HEK293 (cell line): ENCODE measurements around the gene A2ML1.
A peak's percentile ranks its signal among the peaks of the same experiment; 100 is the strongest.
"Not testable (repeated sequence)": the region's sequence is repeated elsewhere in the genome, so short reads cannot be mapped to it uniquely, and the experiment has no call there.

ENCODE experiments used
- CTCF ChIA-PET: fragments of 350-600 bp; formaldehyde crosslinking; extraction: SDS; loops from one replicate; lab custom pipeline; 2021; ENCODE audit warnings: antibody characterized with exemption; lab: Yijun Ruan, JAX
- POLR2A ChIA-PET: fragments of 300-600 bp; formaldehyde crosslinking; extraction: SDS; loops from one replicate; lab custom pipeline; 2020; ENCODE audit warnings: antibody characterized with exemption, inconsistent platforms; lab: Yijun Ruan, JAX
- H3K27ac ChIP-seq: fragments of 200-500 bp; sonication (Bioruptor generic); 2 replicates; pipeline ENCODE4 v1.5.1; 2014; ENCODE audit warnings: low read depth, low read length, control low read depth, inconsistent platforms; ENCODE audit errors: extremely low read depth
- H3K36me3 ChIP-seq, 2 experiments: fragments of 200-500 bp in 1 of 2; sonication (Bioruptor generic) in 1 of 2; 1 replicate in 1 of 2; 2 replicates in 1 of 2; pipeline ENCODE4 v1.5.1; 2014 to 2017; ENCODE audit warnings: inconsistent platforms in 2 of 2, low read length in 2 of 2; ENCODE audit not compliant: control insufficient read depth in 2 of 2, insufficient read depth in 1 of 2
- H3K4me1 ChIP-seq: fragments of 200-500 bp; sonication (Bioruptor generic); 2 replicates; pipeline ENCODE4 v1.5.1; 2014; ENCODE audit warnings: mild to moderate bottlenecking, low read length, inconsistent platforms; ENCODE audit not compliant: control insufficient read depth, insufficient read depth
- H3K4me3 ChIP-seq: 2 replicates; pipeline ENCODE4 v1.5.1; 2011; ENCODE audit warnings: low read depth, mild to moderate bottlenecking, control low read depth, low read length, moderate library complexity
- H3K9me3 ChIP-seq: fragments of 200-500 bp; sonication (Bioruptor generic); 2 replicates; pipeline ENCODE4 v1.5.1; 2014; ENCODE audit warnings: low read depth, low read length, inconsistent platforms; ENCODE audit not compliant: control insufficient read depth, insufficient read depth
- PATZ1 ChIP-seq: fragments of 450-650 bp; formaldehyde crosslinking; IDR thresholded peaks from 2 replicates; pipeline ENCODE4 v1.5.1; 2016; ENCODE audit warnings: missing biosample characterization, missing genetic modification characterization
- PRDM1 ChIP-seq: fragments of 450-650 bp; formaldehyde crosslinking; IDR thresholded peaks from 2 replicates; pipeline ENCODE4; 2016; ENCODE audit warnings: missing biosample characterization, missing genetic modification characterization
- SP7 ChIP-seq: fragments of 450-650 bp; formaldehyde crosslinking; IDR thresholded peaks from 2 replicates; pipeline ENCODE4 v1.5.1; 2016; ENCODE audit warnings: missing biosample characterization, missing genetic modification characterization
- ZBTB6 ChIP-seq: fragments of 450-650 bp; formaldehyde crosslinking; IDR thresholded peaks from 2 replicates; pipeline ENCODE4 v1.5.1; 2017; ENCODE audit warnings: missing biosample characterization, missing genetic modification characterization
- ZNF132 ChIP-seq: fragments of 450-650 bp; formaldehyde crosslinking; IDR thresholded peaks from 2 replicates; pipeline ENCODE4 v1.5.1; 2017; ENCODE audit warnings: missing biosample characterization, missing genetic modification characterization, borderline replicate concordance
- ZNF174 ChIP-seq: fragments of 450-650 bp; formaldehyde crosslinking; IDR thresholded peaks from 2 replicates; pipeline ENCODE4 v1.5.0; 2017; ENCODE audit warnings: missing biosample characterization, mild to moderate bottlenecking, missing genetic modification characterization
- ZNF2 ChIP-seq: fragments of 450-650 bp; formaldehyde crosslinking; IDR thresholded peaks from 2 replicates; pipeline ENCODE4 v1.5.1; 2016; ENCODE audit warnings: missing biosample characterization, missing genetic modification characterization
- ZNF416 ChIP-seq: fragments of 450-650 bp; formaldehyde crosslinking; IDR thresholded peaks from 2 replicates; pipeline ENCODE4 v1.5.1; 2016; ENCODE audit warnings: missing biosample characterization, missing genetic modification characterization
- ZNF560 ChIP-seq: fragments of 450-650 bp; formaldehyde crosslinking; IDR thresholded peaks from 2 replicates; pipeline ENCODE4 v1.5.1; 2017; ENCODE audit warnings: missing biosample characterization, missing genetic modification characterization, borderline replicate concordance
- ZNF704 ChIP-seq: fragments of 450-650 bp; formaldehyde crosslinking; IDR thresholded peaks from 2 replicates; pipeline ENCODE4 v1.5.1; 2016; ENCODE audit warnings: missing biosample characterization, missing genetic modification characterization

A2ML1 gene

GRCh38 chr12:8805487-8805886 is 16.9 kb upstream of the A2ML1 start:
- H3K4me1 ChIP-seq, H3K4me3 ChIP-seq, POLR2A ChIA-PET, CTCF ChIA-PET, H3K27ac ChIP-seq, H3K9me3 ChIP-seq, H3K36me3 ChIP-seq: not testable (repeated sequence)
- TF ChIP-seq PRDM1 (tag by site-specific recombination): peak; percentile 72

GRCh38 chr12:8807084-8807483 is 15.3 kb upstream of the A2ML1 start:
- POLR2A ChIA-PET, H3K9me3 ChIP-seq, H3K4me1 ChIP-seq, H3K36me3 ChIP-seq, CTCF ChIA-PET, H3K27ac ChIP-seq, H3K4me3 ChIP-seq: not testable (repeated sequence)

GRCh38 chr12:8810112-8810511 is 12.3 kb upstream of the A2ML1 start:
- CTCF ChIA-PET, H3K36me3 ChIP-seq, POLR2A ChIA-PET, H3K4me3 ChIP-seq, H3K9me3 ChIP-seq, H3K27ac ChIP-seq, H3K4me1 ChIP-seq: not testable (repeated sequence)

GRCh38 chr12:8813572-8814357 is 8.7 kb upstream of the A2ML1 start:
- H3K36me3 ChIP-seq: no peaks in the 10 kb centered on the region
- no peak overlapping the region for H3K4me3 ChIP-seq
- CTCF ChIA-PET: interaction anchor here (0.6 kb wide), 1 partner anchor 77 kb away, joined by 3 read pairs; no protein-coding TSS in a partner anchor
- H3K27ac ChIP-seq: no peak overlapping the region
- TF ChIP-seq ZNF560 (tag by site-specific recombination): no peak
- 0 out of 2 replicates have a peak, but pooled peaks have one; percentile 12 for TF ChIP-seq SP7 (tag by site-specific recombination)
- POLR2A ChIA-PET: no interaction called here
- no peaks in the 10 kb centered on the region for H3K9me3 ChIP-seq
- no peaks in the 10 kb centered on the region for H3K4me1 ChIP-seq

- ChIA-PET POLR2A (no interaction called here), CTCF (interaction anchor here (1.2 kb wide), 1 partner anchor 135 kb away, joined by 3 read pairs; no protein-coding TSS in a partner anchor)
- Histone ChIP-seq H3K4me3 (no peak overlapping the region), H3K9me3 (no peaks in the 10 kb centered on the region), H3K4me1 (no peaks in the 10 kb centered on the region), H3K36me3 (no peaks in the 10 kb centered on the region), H3K27ac (no peak overlapping the region)
- TF ChIP-seq ZNF132 (no peak), ZNF704 (no peak)
Measured at GRCh38 chr12:8816448-8817050, 5.9 kb upstream of the A2ML1 start.

- H3K36me3 ChIP-seq: no peaks in the 10 kb centered on the region
- no peaks in the 10 kb centered on the region for H3K4me1 ChIP-seq
- no peak for TF ChIP-seq PATZ1 (tag by site-specific recombination)
- no peak for TF ChIP-seq ZNF704
- no peak for TF ChIP-seq ZNF560 (tag by site-specific recombination)
- TF ChIP-seq ZNF2: no peak
- TF ChIP-seq ZNF174 (tag by site-specific recombination): no peak
- TF ChIP-seq ZBTB6 (tag by site-specific recombination): no peak
- no peak for TF ChIP-seq ZNF416 (tag by site-specific recombination)
- H3K9me3 ChIP-seq: no peaks in the 10 kb centered on the region
- ChIA-PET POLR2A (no interaction called here), CTCF (interaction anchor here (0.8 to 1.2 kb wide), 2 partner anchors 73 to 136 kb away, joined by 3 read pairs; no protein-coding TSS in a partner anchor)
- no peak overlapping the region for H3K27ac ChIP-seq
- H3K4me3 ChIP-seq: no peak overlapping the region
Measured at GRCh38 chr12:8817856-8818255, 4.6 kb upstream of the A2ML1 start.
